GM11168 (cell line): Measurements from ENCODE around the gene KCNMA1.
"Not testable (repeated sequence)": the region's sequence is repeated elsewhere in the genome, so short reads cannot be mapped to it uniquely, and the experiment has no call there.

Experiments used
- in situ Hi-C: fragments of 300-500 bp; cut with MboI; formaldehyde crosslinking; loops from one replicate; pipeline ENCODE4 v1.12.0; 2022; ENCODE audit warnings: low sequenced_read_pairs; ENCODE audit not compliant: unreplicated experiment

KCNMA1 gene

DNA sequence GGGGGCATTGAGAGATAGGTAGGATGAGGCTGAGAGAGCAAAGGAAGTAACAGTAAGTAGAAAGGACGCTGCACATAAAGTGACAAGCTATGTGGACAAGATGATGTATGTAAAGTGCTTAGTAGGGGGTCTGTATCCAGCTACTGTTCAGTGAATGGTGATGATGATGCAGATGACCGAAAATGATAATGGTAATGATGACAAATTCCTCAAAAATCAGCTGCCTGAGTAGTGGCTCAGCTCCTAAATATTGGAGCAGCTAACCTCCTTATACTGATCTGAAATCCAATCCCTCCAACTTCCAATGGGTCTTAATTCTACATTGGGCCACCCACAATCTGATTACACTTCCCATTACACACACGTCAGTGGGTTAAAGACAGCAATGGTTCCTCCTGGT, 27.1 kb upstream of the KCNMA1 start:
- in situ Hi-C loops = no loop called here

DNA sequence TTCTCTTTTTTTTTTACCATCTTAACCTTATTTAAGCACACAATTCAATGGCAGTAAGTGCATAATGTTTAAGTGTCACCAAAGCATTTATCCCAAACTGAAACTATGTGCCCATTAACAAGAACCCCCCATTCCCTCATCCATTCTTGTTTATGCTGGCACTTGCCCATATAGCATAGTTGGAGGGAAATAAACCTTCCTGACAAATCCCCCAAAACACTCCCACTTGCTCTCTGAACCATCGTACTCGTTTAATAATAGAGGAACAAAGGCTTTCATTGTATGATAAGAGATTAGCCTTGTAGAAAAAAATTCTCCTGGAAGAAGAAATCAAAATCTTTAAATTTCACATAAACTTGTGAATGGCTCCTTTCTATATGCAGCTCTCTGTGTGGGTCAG, 26.4 kb upstream of the KCNMA1 start:
- in situ Hi-C loops = no loop called here

DNA sequence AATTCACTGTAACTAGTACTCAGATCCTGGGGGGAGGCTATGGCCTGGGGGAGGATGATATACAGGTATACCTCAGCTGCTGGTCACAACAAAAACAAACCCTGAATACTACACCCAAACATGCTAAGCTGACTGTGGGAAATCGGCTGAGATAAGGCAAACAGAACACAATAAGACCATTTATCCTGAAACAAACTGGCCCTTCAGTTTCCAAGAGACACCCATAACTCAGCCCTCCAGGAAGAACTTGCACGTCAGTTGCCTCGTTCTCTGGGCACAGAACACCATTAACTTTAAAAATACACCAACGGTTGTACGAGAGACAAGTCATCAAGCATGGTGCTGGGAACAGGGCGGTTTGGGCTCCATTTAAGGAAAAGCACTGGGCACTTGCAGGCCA, 24.1 kb upstream of the KCNMA1 start:
- in situ Hi-C loops = no loop called here

DNA sequence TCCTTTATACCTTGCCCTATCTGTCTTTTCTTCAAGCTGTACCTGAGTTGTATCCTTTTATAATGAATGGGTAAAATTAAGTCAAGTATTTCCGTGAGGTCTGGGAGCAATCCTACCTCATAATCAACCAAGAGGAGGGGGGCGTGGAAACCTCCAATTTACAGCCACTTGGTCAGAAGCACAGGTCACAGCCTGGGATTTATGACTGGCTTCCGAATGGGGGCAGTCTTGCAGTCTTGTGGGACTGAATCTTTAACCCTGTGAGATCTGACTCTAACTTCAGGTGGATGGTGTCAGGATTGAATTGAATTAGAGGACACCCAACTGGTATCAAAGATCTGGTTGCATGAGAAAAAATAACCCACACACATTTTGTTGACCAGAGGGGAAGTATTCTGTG, 23.5 kb upstream of the KCNMA1 start:
- in situ Hi-C loops = no loop called here

DNA sequence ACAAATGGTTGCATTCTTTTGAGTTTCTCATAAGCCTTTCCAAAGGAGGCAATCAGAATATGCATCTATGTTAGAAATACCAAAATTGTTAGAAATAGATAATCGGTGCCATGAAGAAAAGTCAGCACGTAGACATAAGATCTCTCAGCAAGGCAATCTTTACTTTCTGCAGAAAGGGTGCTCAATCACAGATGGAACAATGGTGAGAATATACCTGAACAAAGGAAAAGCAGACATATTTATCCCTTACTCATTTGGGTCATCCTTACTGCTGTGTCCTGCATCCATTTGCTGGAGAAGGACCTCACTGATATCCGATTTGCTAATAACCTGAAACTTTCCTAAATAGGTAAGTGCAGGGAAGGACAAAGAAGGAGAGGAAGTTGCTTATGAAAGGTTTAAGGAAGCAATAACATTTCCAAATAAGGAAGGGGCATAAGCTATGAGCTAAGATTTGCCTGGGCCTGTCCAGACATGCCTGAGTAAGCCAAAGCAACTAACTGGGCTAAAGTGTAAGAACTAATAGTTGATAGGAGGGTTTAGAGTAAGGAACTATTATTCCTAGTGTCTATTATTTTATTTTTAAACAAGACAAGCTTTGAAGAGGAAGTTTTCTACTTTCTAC, 21.6 kb upstream of the KCNMA1 start:
- in situ Hi-C loops = not testable (repeated sequence)

DNA sequence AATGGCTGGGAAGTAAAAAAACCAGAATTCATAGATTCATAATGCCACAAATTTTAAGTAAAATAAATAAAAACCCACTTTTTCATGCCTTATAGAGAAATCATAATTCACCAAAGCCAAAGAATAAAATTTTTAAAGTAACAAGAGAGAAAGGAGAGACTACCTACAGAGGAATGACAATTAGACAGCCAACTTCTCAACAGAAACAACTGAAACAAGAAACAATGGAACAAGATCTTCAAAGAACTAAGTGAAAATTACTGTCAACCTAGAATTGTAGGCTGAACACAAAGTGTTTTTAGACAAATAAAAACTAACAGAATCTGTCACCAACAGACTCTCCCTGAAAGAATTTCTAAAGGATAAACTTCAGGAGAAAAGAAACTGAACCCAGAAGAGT, 15.6 kb upstream of the KCNMA1 start:
- in situ Hi-C loops = no loop called here

DNA sequence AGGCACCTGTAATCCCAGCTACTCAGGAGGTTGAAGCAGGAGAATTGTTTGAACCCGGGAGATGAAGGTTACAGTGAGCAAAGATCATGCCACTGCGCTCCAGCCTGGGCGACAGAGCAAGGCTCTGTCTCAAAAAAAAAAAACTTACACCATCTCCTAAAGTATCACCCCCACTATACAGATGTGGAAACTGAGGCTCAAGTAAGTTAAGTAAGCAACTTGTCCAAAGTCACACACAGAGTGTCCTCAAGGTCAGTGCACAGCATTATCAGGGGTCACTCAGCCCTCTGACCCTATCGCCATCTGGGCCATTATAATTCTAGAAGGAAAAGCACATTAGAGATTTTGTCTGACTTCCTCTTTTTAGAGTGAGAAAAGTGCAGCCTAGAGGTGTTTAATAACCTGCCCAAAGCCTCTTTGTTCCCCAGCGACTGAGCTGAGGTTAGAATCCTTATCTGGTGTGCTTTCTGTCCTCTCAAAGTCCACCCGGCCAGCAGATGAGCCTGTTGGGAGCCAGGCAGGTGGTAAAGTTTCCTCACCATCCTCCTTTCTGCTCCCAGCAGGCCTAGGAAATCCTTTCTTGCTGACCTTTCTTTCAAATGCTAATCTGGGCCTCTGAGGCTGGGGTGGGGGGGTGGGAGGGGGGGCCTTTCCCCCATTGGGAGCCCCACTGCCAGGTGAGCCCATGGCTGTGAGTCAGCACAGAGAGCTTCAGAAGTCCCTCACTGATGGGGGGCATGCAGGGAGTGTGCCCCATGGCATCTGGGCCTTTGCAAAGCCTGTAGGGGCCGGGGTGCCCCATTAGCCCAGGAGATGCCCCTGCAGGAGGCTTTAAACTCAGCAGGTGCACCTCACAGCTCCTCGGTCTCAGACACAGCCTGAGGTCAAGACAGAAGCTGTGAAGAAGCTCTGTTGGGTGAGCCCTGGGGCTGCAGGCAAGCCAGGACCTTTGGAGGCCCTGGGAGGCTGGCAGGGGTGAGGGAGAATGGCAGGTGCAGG, 12.0 kb upstream of the KCNMA1 start:
- in situ Hi-C loops = no loop called here

DNA sequence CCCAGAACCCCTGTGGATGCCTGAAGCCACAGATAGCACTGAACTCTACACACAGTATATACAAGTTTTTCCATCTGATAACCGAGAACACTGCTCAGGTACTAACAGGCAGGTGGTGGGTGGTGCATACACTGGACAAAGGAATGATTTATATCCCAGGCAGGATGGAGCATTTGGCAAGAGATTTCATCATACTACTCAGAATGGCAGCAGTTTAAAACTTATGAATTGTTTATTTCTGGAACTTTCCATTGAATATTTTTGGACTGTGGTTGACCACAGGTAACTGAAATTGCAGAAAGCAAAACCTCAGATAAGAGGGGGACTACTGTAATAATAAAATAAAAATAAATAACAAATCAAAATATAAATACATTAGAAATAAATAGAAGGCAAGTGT, 10.9 kb upstream of the KCNMA1 start:
- in situ Hi-C loops = no loop called here

DNA sequence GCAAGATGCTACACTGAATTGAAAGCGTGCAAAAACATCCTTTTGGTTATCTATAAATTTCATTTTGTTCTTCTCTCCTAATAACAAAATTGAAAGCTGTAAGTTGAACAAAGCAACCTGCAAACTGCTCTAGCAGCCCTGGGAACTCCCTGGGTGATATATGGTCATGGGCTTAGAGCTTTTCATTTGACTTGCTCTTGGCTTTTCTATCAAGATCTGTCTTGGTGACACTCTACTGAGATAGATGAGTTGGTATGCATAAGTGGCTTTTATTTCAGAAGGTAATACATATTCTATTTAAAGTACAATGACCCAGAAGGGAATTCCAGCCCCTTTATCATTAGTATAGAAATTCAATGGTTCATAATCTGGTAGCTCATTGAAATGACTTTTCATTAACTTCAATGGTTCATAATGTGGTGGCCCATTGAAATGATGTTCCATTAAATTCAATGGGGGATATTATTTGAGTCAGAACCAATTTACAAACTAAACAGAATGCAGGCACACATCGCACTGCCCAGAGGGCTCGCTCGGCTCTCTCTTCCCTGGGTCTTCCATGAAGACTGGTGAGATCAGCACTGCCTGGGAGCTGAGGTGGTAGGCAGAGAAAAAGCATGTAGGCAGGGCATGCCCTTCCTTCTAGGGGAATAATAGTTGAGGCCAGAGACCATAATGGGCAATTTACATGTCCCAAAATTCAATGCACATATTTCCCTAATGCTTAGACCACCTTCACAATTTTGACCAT, 10.1 kb upstream of the KCNMA1 start:
- in situ Hi-C loops = no loop called here

DNA sequence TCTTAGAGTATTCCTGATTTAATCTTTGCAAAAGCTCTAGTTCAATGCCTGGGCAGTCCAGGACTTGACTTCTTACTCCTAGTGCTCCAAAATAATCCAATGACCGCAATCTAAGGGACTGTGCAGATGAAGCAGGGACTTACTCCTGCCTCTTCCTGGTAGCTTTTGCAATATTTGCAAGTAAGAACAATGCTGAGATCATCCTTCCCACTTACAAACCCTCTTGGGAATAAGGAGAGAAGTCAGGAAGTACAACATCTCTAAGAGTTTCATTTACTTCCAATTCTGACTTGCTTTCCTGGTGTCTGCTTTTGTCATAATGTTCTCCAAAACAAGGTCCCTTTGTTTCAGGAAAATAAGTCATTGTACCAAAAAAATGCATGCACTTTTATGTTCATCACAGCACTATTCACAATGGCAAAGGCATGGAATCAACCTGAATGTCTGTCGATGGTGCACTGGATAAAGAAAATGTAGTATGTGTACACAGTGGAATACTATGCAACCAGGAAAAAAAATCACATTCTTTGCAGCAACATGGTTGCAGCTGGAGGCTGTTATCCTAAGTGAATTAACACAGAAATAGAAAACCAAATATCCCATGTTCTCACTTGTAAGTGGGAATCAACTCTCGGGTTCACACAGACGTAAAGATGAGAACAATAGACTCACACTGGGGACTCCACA, 7.1 kb upstream of the KCNMA1 start:
- in situ Hi-C loops = loop anchor here (5.0 kb wide), 2 partner anchors 252 to 477 kb away; no protein-coding TSS in a partner anchor

DNA sequence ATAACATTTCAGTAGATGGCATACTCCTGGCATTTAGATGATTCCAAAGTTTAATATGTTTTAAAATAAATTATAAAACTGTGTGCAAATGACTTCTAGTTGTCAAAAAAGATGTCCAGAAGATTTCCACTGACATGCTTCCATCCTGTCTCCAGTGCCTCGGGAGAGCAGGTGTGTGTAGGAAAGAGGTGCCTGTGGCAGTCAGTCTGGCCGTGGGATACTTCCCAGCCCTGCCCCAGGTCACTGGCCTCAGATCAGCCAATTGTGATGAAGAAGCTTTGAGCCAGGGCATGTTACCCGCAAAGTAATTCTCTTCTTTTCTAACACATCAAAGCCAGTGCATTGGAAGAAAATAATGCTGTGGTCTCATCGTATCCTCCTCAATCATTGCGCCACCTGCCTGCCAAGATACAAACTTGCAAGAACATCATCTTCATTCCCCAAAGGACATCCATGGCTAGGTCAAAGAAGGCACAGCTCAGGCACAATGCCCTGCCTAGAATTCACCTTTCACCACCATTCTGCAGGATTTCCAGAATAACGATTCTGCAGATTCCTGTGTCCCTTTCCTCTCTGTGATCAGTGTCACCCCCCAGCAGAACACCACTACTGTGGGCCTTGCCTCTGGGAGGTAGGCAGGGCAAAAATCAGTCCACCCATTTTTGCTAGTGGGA, 6.3 kb upstream of the KCNMA1 start:
- in situ Hi-C loops = loop anchor here (5.0 kb wide), 2 partner anchors 252 to 477 kb away; no protein-coding TSS in a partner anchor

DNA sequence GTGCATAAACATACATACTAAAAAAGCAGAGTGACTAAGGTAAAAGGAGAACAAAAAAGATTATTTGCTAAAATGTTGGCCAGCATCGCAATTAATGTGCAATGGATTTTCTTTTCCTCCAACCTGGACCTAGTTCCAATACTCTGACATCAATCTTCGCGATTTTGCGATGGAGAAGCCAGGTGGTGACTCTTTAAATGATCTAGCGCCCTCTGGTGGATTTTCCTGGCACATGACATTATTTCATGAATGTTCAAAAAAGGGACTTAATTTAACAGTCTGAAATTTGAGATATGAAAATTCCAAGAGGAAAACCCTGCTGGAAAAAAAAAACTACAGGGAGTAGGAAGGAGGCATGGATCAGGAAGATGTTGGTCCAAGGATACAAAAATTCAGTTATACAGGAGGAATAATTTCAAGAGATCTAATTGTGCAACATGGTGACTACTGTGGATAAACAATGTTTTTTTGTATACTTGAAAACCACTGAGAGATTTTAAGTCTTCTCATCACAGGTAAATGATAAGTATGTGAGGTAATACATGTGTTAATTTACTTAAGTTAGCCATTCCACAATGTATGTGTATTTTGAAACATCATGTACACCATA, 4.3 kb upstream of the KCNMA1 start:
- in situ Hi-C loops = loop anchor here (5.0 kb wide), 2 partner anchors 250 to 475 kb away; no protein-coding TSS in a partner anchor

DNA sequence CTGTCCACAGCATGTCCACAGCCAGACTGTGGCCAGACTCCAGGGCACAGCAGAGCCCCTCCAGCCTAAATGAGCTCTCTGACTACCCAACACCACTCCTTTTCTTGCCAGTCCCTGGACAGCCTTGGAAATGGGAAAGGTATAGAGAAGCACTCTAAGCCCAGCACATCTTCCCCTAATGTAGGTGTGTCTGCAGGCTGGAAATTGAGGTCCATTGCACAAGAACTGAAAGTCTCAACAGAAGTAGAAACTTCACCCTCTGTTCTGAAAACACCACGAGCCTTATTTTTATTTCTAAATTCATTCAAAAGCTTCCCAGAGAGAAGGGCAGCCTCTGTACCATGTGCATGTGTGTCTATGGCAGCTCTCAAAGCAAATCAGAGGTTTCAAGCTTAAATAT, 3.7 kb upstream of the KCNMA1 start:
- in situ Hi-C loops = loop anchor here (5.0 kb wide), 2 partner anchors 249 to 474 kb away; no protein-coding TSS in a partner anchor

DNA sequence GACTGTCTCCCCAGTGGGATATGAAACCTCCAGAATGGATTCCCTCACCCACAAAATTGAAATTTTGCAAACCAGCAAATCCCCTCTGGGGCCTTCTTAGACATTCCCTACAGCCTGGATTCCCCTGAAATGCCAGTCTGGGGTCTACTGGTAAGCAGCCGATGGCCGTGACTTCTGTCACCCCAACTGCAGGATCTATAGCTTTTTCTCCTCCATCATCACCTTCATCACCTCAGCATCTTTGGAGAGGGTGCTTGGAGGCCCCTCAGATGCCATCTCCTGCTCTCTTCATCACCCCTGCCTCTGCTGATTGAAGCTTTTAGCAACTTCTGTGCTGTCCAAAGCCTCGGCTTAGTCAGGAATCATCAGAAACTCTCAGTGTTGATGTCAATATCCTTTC, 2.6 kb upstream of the KCNMA1 start:
- in situ Hi-C loops = loop anchor here (5.0 kb wide), 2 partner anchors 248 to 473 kb away; no protein-coding TSS in a partner anchor

DNA sequence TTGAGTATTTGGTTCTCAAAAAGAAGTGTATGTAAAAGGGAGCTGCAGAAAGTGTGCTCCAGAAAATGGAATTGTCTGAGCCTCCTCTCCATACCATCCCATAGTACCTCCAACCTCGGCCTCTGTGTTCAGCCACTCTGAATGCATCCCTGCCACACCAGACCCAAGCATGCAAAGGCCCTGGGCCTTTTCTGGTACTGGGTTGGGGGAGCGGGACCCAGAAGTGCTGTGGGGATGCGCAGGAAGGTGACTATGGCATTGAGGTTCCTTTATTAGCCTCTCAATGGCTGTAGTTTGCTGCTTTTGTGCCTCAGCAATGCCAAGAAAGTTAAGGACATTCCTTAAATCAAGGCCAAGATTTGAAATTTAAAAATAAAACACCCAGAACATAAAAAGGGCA, 2.1 kb upstream of the KCNMA1 start:
- in situ Hi-C loops = loop anchor here (5.0 kb wide), 2 partner anchors 247 to 472 kb away; no protein-coding TSS in a partner anchor

DNA sequence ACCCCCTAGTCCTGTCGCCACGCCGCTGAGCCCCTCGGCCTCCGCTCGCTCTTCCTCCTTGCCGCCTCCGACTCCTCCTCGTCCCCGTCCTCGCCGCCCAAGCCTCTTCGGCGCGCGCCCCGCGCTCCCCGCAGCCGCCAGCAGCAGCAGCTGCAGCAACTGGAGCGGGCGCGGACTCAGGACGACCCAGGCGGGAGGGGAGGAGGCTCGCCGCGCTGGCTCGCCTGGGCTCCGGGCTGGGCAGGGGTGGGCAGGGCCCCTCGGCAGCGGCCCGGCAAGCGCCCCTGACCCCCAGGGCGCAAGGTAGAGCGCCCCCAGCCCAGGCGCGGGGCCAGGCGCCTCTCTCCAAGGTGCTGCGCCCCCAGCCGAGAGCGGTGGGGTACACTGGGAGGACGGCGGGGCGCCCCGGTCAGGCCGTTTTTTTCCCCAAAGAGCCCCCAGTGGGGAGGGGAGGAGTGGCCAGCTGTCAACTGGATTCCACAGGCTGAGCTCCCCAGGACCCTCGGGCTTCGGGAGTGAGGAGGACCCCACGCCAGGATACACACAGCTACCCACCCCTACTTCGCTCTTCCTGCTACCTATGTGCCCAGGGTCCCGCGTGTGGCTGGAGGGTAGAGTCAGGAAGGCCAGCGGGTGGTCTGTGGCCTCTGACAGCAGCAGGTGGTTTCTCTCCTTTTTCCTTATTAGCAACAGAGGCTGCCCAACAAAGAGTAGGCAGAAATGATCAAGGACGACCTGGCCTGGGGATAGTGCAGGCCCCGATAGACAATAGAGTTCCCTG, 903 bp upstream of the KCNMA1 start:
- in situ Hi-C loops = no loop called here

DNA sequence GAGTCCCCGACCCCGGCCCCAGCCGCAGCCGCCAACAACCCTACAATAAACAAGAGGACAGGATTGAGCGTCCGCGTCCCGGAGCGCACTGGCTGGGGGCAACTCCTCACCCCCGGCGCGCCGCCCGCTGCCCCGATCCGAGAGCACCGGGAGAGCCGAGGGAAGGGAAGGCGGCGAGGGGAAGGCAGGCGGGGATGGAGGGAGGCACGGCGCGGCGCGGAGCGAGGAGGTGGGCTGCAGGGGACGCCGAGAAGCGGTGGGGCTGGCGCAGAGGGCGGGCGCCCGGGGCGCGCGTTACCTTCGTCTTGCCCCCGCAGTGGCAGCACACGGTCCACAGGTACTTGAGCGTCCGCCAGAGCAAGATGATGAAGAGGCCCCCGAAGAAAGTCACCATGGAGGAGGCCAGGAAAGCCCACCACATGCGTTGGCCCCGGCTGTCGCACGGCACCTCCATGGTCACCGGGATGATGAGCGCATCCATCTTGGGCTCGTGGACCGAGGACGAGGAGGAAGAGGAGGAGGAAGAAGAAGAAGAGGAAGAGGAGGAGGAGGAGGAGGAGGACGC, 559 bp downstream of the KCNMA1 start:
- in situ Hi-C loops = no loop called here
